PC-3 (cell line): ENCODE data around the gene AS3MT. TPM values are rescaled to one million over a fixed set of nuclear protein-coding genes. Genes with fewer than 3 reads are reported as not detected.

Experiments used
- ATAC-seq: fragments of 200-7000 bp; cut with Tn5 transposase; 2 replicates; pipeline ENCODE4 v1.9.1; 2020; ENCODE audit warnings: mild to moderate bottlenecking, moderate library complexity
- BruUV-seq: library from RNA; stranded (reverse); fragments of 400-500 nt; replicated peaks from 2 replicates; lab custom pipeline; 2021; lab: Mats Ljungman, UMichigan
- CTCF ChIA-PET: fragments of 300-600 bp; sonication (Branson Sonifier 250); formaldehyde crosslinking; loops from one replicate; lab custom pipeline; 2022; ENCODE audit warnings: antibody characterized with exemption; lab: Charles Lee
- POLR2A ChIA-PET: fragments of 300-600 bp; sonication (Branson Sonifier 250); formaldehyde crosslinking; loops from one replicate; lab custom pipeline; 2022; ENCODE audit warnings: antibody characterized with exemption; ENCODE audit not compliant: unreplicated experiment; lab: Charles Lee
- DNase-seq: peaks from one replicate; pipeline ENCODE4 v3.0.0-alpha.2; 2015
- H2AFZ ChIP-seq: fragments of 300-600 bp; sonication (generic); 2 replicates; pipeline ENCODE4 v1.6.0; 2016; ENCODE audit warnings: antibody characterized with exemption, low read length
- H3F3A ChIP-seq: fragments of 300-600 bp; sonication (generic); one replicate; pipeline ENCODE4 v1.6.0; 2017; ENCODE audit warnings: antibody characterized with exemption, low read length, control low read depth, mild to moderate bottlenecking; ENCODE audit not compliant: unreplicated experiment
- H3K27ac ChIP-seq: fragments of 300-600 bp; sonication (generic); 2 replicates; pipeline ENCODE4 v1.5.1; 2016; ENCODE audit warnings: mild to moderate bottlenecking, low read length
- H3K27me3 ChIP-seq: fragments of 300-600 bp; sonication (generic); 2 replicates; pipeline ENCODE4 v1.6.1; 2016; ENCODE audit warnings: low read length, mixed read lengths
- H3K36me3 ChIP-seq: fragments of 300-600 bp; sonication (generic); 2 replicates; pipeline ENCODE4 v1.6.1; 2016; ENCODE audit warnings: low read depth, mixed run types, low read length, mixed read lengths
- H3K4me1 ChIP-seq: fragments of 300-600 bp; sonication (generic); 2 replicates; pipeline ENCODE4 v1.5.1; 2016; ENCODE audit warnings: low read length; ENCODE audit not compliant: insufficient read depth
- H3K4me2 ChIP-seq: fragments of 300-600 bp; sonication (generic); 2 replicates; pipeline ENCODE4 v1.6.0; 2016; ENCODE audit warnings: low read length
- H3K4me3 ChIP-seq: fragments of 300-600 bp; sonication (generic); 2 replicates; pipeline ENCODE4 v1.5.1; 2016; ENCODE audit warnings: mild to moderate bottlenecking, low read length, mixed read lengths
- H3K79me2 ChIP-seq: fragments of 300-600 bp; sonication (generic); 2 replicates; pipeline ENCODE4 v1.6.1; 2017; ENCODE audit warnings: low read length, mixed read lengths
- H3K9ac ChIP-seq: fragments of 300-600 bp; sonication (generic); 2 replicates; pipeline ENCODE4 v1.6.0; 2016; ENCODE audit warnings: mild to moderate bottlenecking, low read length
- H3K9me2 ChIP-seq: fragments of 300-600 bp; sonication (generic); replicated peaks from 2 replicates; pipeline ENCODE4 v1.6.1; 2016; ENCODE audit warnings: mixed run types, low read length, mixed read lengths
- H3K9me3 ChIP-seq: fragments of 300-600 bp; sonication (generic); 2 replicates; pipeline ENCODE4 v1.6.1; 2016; ENCODE audit warnings: low read length, mixed read lengths
- H4K20me1 ChIP-seq: fragments of 300-600 bp; sonication (generic); 2 replicates; pipeline ENCODE4 v1.6.1; 2016; ENCODE audit warnings: low read length, mixed read lengths
- CTCF ChIP-seq: fragments of 300-600 bp; sonication (generic); conservative IDR thresholded peaks from 2 replicates; pipeline ENCODE4 v1.5.1; 2017; ENCODE audit warnings: antibody characterized with exemption, low read depth, mild to moderate bottlenecking, low read length
- EZH2 ChIP-seq: fragments of 300-600 bp; sonication (generic); IDR thresholded peaks from one replicate; pipeline ENCODE4 v1.6.1; 2017; ENCODE audit warnings: antibody characterized with exemption, mild to moderate bottlenecking, low read length; ENCODE audit not compliant: unreplicated experiment
- EZH2phosphoT487 ChIP-seq: fragments of 300-600 bp; sonication (generic); IDR thresholded peaks from 2 replicates; pipeline ENCODE4 v1.6.1; 2018; ENCODE audit warnings: mild to moderate bottlenecking, antibody characterized with exemption, low read length, borderline replicate concordance
- intact Hi-C: fragments of 100-400 bp; cut with micrococcal nuclease; formaldehyde crosslinking; loops from 2 replicates; pipeline ENCODE4 v1.9.0; 2023
- total RNA-seq: library from RNA; depleted of rRNA; stranded (reverse); fragments of >200 nt; gene quantifications from 2 replicates; pipeline ENCODE4 v1.2.3, GENCODE V29; 2014

Gene AS3MT
- total RNA-seq, 1 experiment from 2014 or later, result 3.5 TPM

GRCh38 chr10:102945962-102946361, 76.7 kb downstream of the AS3MT start:
- POLR2A ChIA-PET, result no interaction called here

GRCh38 chr10:102946992-102947391, 77.7 kb downstream of the AS3MT start:
- no peak overlapping the region for H3K4me2 ChIP-seq
- no peak for TF ChIP-seq EZH2phosphoT487
- no peak for TF ChIP-seq EZH2
- TF ChIP-seq CTCF, result no peak
- CTCF ChIA-PET, result no interaction called here
- no TSS peak for BruUV-seq
- H3K36me3 ChIP-seq, result no peaks in the 10 kb centered on the region
- H4K20me1 ChIP-seq, result no peaks in the 10 kb centered on the region
- no peaks in the 10 kb centered on the region for H3K9me2 ChIP-seq
- H3K9ac ChIP-seq, result no peak overlapping the region
- no peak overlapping the region for H2AFZ ChIP-seq
- no peaks in the 10 kb centered on the region for H3K4me1 ChIP-seq
- no peak overlapping the region for H3K4me3 ChIP-seq
- POLR2A ChIA-PET, result no interaction called here
- no peaks in the 10 kb centered on the region for H3K79me2 ChIP-seq
- no peaks in the 10 kb centered on the region for H3F3A ChIP-seq
- intact Hi-C loops, result no loop called here
- no peaks in the 10 kb centered on the region for H3K9me3 ChIP-seq
- ATAC-seq (no peak), DNase-seq (no peak)
- no peaks in the 10 kb centered on the region for H3K27me3 ChIP-seq
- no peak overlapping the region for H3K27ac ChIP-seq

More at GRCh38 chr10:102945962-102946361, 76.7 kb downstream of the AS3MT start:
- no peaks in the 10 kb centered on the region for H3K9me3 ChIP-seq
- H4K20me1 ChIP-seq, result no peaks in the 10 kb centered on the region
- intact Hi-C loops, result no loop called here
- H3K27ac ChIP-seq, result no peak overlapping the region
- H2AFZ ChIP-seq, result no peak overlapping the region
- no TSS peak for BruUV-seq
- no peaks in the 10 kb centered on the region for H3K4me1 ChIP-seq
- no peak overlapping the region for H3K4me2 ChIP-seq
- CTCF ChIA-PET, result no interaction called here
- H3K9ac ChIP-seq, result no peak overlapping the region
- H3K36me3 ChIP-seq, result no peaks in the 10 kb centered on the region
- ATAC-seq, result no peak
- TF ChIP-seq EZH2 (no peak), EZH2phosphoT487 (no peak), CTCF (no peak)
- DNase-seq, result no peak
- H3K9me2 ChIP-seq, result no peaks in the 10 kb centered on the region
- H3K79me2 ChIP-seq, result no peaks in the 10 kb centered on the region
- no peak overlapping the region for H3K4me3 ChIP-seq
- no peaks in the 10 kb centered on the region for H3F3A ChIP-seq
- H3K27me3 ChIP-seq, result no peaks in the 10 kb centered on the region

- ChIA-PET CTCF (no interaction called here), POLR2A (no interaction called here)
- H3F3A ChIP-seq, result no peaks in the 10 kb centered on the region
- intact Hi-C loops, result no loop called here
- H3K79me2 ChIP-seq, result no peaks in the 10 kb centered on the region
- BruUV-seq, result no TSS peak
- H3K9me2 ChIP-seq, result no peaks in the 10 kb centered on the region
- H3K9me3 ChIP-seq, result no peaks in the 10 kb centered on the region
- no peak overlapping the region for H3K4me2 ChIP-seq
- H2AFZ ChIP-seq, result no peak overlapping the region
- no peaks in the 10 kb centered on the region for H4K20me1 ChIP-seq
- H3K4me1 ChIP-seq, result no peaks in the 10 kb centered on the region
- no peak overlapping the region for H3K9ac ChIP-seq
- no peak overlapping the region for H3K27ac ChIP-seq
- ATAC-seq (no peak), DNase-seq (no peak)
- H3K36me3 ChIP-seq, result no peaks in the 10 kb centered on the region
- no peaks in the 10 kb centered on the region for H3K27me3 ChIP-seq
- no peak for TF ChIP-seq EZH2
- no peak for TF ChIP-seq EZH2phosphoT487
- no peak for TF ChIP-seq CTCF
- H3K4me3 ChIP-seq, result no peak overlapping the region
Measured at GRCh38 chr10:102948176-102948575, 78.9 kb downstream of the AS3MT start.
